GM06990 (cell line): ENCODE data around the gene WIPF2.

Source experiments
- DNase-seq: peaks from one replicate; pipeline ENCODE4 v3.0.0-alpha.2; 2011; ENCODE audit not compliant: insufficient read length; ENCODE audit errors: extremely low read depth
- H3K27me3 ChIP-seq: replicated peaks from 2 replicates; pipeline ENCODE4 v1.6.0; 2011; ENCODE audit warnings: low read length; ENCODE audit not compliant: control insufficient read depth, insufficient read depth
- H3K36me3 ChIP-seq: 2 replicates; pipeline ENCODE4 v1.5.1; 2011; ENCODE audit warnings: low read length; ENCODE audit not compliant: control insufficient read depth, insufficient read depth
- H3K4me3 ChIP-seq: replicated peaks from 2 replicates; pipeline ENCODE4 v1.5.1; 2011; ENCODE audit warnings: low read depth, mild to moderate bottlenecking, control low read depth, low read length
- CTCF ChIP-seq: IDR thresholded peaks from 2 replicates; pipeline ENCODE4 v1.5.1; 2011; ENCODE audit warnings: low read length, control low read depth, mild to moderate bottlenecking, inconsistent platforms; ENCODE audit not compliant: insufficient read depth, poor library complexity, severe bottlenecking

Gene WIPF2

GRCh38 chr17:40251576-40251975 lies 32.5 kb downstream of the WIPF2 start:
- no peaks in the 10 kb centered on the region for H3K27me3 ChIP-seq
- no peaks in the 10 kb centered on the region for H3K36me3 ChIP-seq
- no peak for TF ChIP-seq CTCF
- H3K4me3 ChIP-seq: no peak overlapping the region
- DNase-seq: no peak

GRCh38 chr17:40253565-40253964 lies 34.5 kb downstream of the WIPF2 start:
- no peak for TF ChIP-seq CTCF
- Histone ChIP-seq H3K4me3 (no peak overlapping the region), H3K36me3 (no peaks in the 10 kb centered on the region; the same call in 1 of the 2 replicates), H3K27me3 (no peaks in the 10 kb centered on the region)
- DNase-seq: no peak

- no peaks in the 10 kb centered on the region for H3K27me3 ChIP-seq
- no peak for TF ChIP-seq CTCF
- H3K36me3 ChIP-seq: peaks cover 1% of the 10 kb centered on the region
- no peak for DNase-seq
- H3K4me3 ChIP-seq: no peak overlapping the region
These were observed 40.4 kb downstream of the WIPF2 start for GRCh38 chr17:40259505-40259904.

- TF ChIP-seq CTCF: no peak
- Histone ChIP-seq H3K36me3 (peaks cover 7% of the 10 kb centered on the region), H3K4me3 (no peak overlapping the region), H3K27me3 (no peaks in the 10 kb centered on the region)
- DNase-seq: no peak
These were observed 41.4 kb downstream of the WIPF2 start for GRCh38 chr17:40260528-40260927.

- no peak for TF ChIP-seq CTCF
- Histone ChIP-seq H3K36me3 (peaks cover 10% of the 10 kb centered on the region), H3K27me3 (no peaks in the 10 kb centered on the region), H3K4me3 (no peak overlapping the region)
- no peak for DNase-seq
These were observed 45.5 kb downstream of the WIPF2 start for GRCh38 chr17:40264458-40265185.

GRCh38 chr17:40265337-40265736 lies 46.2 kb downstream of the WIPF2 start:
- no peak for TF ChIP-seq CTCF
- DNase-seq: no peak
- peaks cover 10% of the 10 kb centered on the region for H3K36me3 ChIP-seq
- no peaks in the 10 kb centered on the region for H3K27me3 ChIP-seq
- H3K4me3 ChIP-seq: no peak overlapping the region
